HCT116 (cell line): ENCODE results near the gene POLR2J. TPM values are rescaled to one million over a fixed set of nuclear protein-coding genes. Genes with fewer than 3 reads are reported as not detected.

Experiments
- ATAC-seq: fragments of 200-7000 bp; cut with Tn5 transposase; 2 replicates; pipeline ENCODE4 v1.9.1; 2020; ENCODE audit warnings: mild to moderate bottlenecking, moderate library complexity
- BruUV-seq: library from RNA; stranded (reverse); fragments of 400-500 nt; replicated peaks from 2 replicates; lab custom pipeline; 2021; lab: Mats Ljungman, UMichigan
- CTCF ChIA-PET: fragments of 300-600 bp; sonication (Branson Sonifier 250); formaldehyde crosslinking; loops from one replicate; lab custom pipeline; 2021; ENCODE audit warnings: antibody characterized with exemption; lab: Charles Lee
- POLR2A ChIA-PET: fragments of 300-600, 350-600 bp; sonication (Branson Sonifier 250); formaldehyde crosslinking; loops from one replicate; lab custom pipeline; 2021; ENCODE audit warnings: antibody characterized with exemption; lab: Charles Lee
- RAD21 ChIA-PET, 2 experiments: fragments of 300-600 bp; sonication (Branson Sonifier 250); formaldehyde crosslinking; loops; one replicate each; lab custom pipeline; 2023; ENCODE audit warnings: low total read pairs in 2 of 2; ENCODE audit not compliant: uncharacterized antibody in 2 of 2, unreplicated experiment in 2 of 2, low non-redundant PET in 1 of 2; lab: Charles Lee
- DNase-seq: peaks from one replicate; pipeline ENCODE4 v3.0.0-alpha.2; 2010; ENCODE audit warnings: low read depth, low spot score
- H2AFZ ChIP-seq: fragments of 200-600 bp; shearing (Covaris generic), sonication (generic); 2 replicates; pipeline ENCODE4 v1.6.1; 2017; ENCODE audit warnings: low read depth, mixed run types, mixed read lengths, antibody characterized with exemption, low read length; ENCODE audit not compliant: poor library complexity, severe bottlenecking
- H3K27ac ChIP-seq: 2 replicates; pipeline ENCODE4 v1.5.1; 2012; ENCODE audit warnings: low read depth, low read length
- H3K27me3 ChIP-seq: fragments of 200-600 bp; sonication (generic); 2 replicates; pipeline ENCODE4 v1.6.1; 2016; ENCODE audit warnings: mixed run types, low read length, mixed read lengths; ENCODE audit not compliant: insufficient read depth
- H3K36me3 ChIP-seq, 2 experiments: fragments of 200-500 bp in 1 of 2; fragments of 200-600 bp in 1 of 2; sonication (Bioruptor generic) in 1 of 2; sonication (generic) in 1 of 2; 2 replicates each; pipeline versions ENCODE4 v1.5.1 to v1.6.1; 2014 to 2016; ENCODE audit warnings: low read length in 2 of 2, inconsistent platforms in 1 of 2, mixed read lengths in 1 of 2, mixed run types in 1 of 2; ENCODE audit not compliant: insufficient read depth in 2 of 2, control insufficient read depth in 1 of 2
- H3K4me1 ChIP-seq, 2 experiments: fragments of 200-600 bp in 1 of 2; sonication (generic) in 1 of 2; 2 replicates each; pipeline versions ENCODE4 v1.5.1 to v1.6.1; 2012 to 2017; ENCODE audit warnings: low read length in 2 of 2, inconsistent platforms in 1 of 2, mild to moderate bottlenecking in 1 of 2, mixed read lengths in 1 of 2, mixed run types in 1 of 2, moderate library complexity in 1 of 2; ENCODE audit not compliant: insufficient read depth in 2 of 2, control insufficient read depth in 1 of 2
- H3K4me2 ChIP-seq: fragments of 200-600 bp; sonication (generic); 2 replicates; pipeline ENCODE4 v1.6.1; 2017; ENCODE audit warnings: mixed run types, low read length, mixed read lengths
- H3K4me3 ChIP-seq, 2 experiments: fragments of 200-600 bp in 1 of 2; sonication (generic) in 1 of 2; replicated peaks in 1 of 2; 2 replicates each; pipeline ENCODE4 v1.5.1; 2011 to 2016; ENCODE audit warnings: low read length in 2 of 2, control low read depth in 1 of 2, low read depth in 1 of 2, mild to moderate bottlenecking in 1 of 2, mixed read lengths in 1 of 2, mixed run types in 1 of 2
- H3K79me2 ChIP-seq: fragments of 200-600 bp; sonication (generic); 2 replicates; pipeline ENCODE4 v1.6.1; 2017; ENCODE audit warnings: mild to moderate bottlenecking, mixed run types, low read length, moderate library complexity, mixed read lengths; ENCODE audit not compliant: insufficient read depth
- H3K9ac ChIP-seq: fragments of 200-600 bp; sonication (generic); 2 replicates; pipeline ENCODE4 v1.6.1; 2016; ENCODE audit warnings: low read length, mixed read lengths
- H3K9me2 ChIP-seq: fragments of 200-600 bp; sonication (generic), shearing (Covaris generic); 2 replicates; pipeline ENCODE4 v1.6.1; 2017; ENCODE audit warnings: mixed run types, mild to moderate bottlenecking, moderate library complexity; ENCODE audit not compliant: insufficient read depth
- H3K9me3 ChIP-seq, 2 experiments: fragments of 200-500 bp in 1 of 2; fragments of 200-600 bp in 1 of 2; sonication (Bioruptor generic) in 1 of 2; sonication (generic) in 1 of 2; 2 replicates each; pipeline ENCODE4 v1.6.1; 2014 to 2017; ENCODE audit warnings: low read length in 2 of 2, mixed read lengths in 2 of 2, inconsistent platforms in 1 of 2, low read depth in 1 of 2, mild to moderate bottlenecking in 1 of 2, mixed run types in 1 of 2, moderate library complexity in 1 of 2; ENCODE audit not compliant: control insufficient read depth in 1 of 2, insufficient read depth in 1 of 2
- H4K20me1 ChIP-seq: fragments of 200-600 bp; sonication (generic), shearing (Covaris generic); 2 replicates; pipeline ENCODE4 v1.6.1; 2017; ENCODE audit warnings: mixed run types, mild to moderate bottlenecking, moderate library complexity; ENCODE audit not compliant: insufficient read depth
- ATF3 ChIP-seq: IDR thresholded peaks from 2 replicates; pipeline ENCODE4 v1.6.1; 2012
- CBX3 ChIP-seq: IDR thresholded peaks from 2 replicates; pipeline ENCODE4 v1.6.1; 2012; ENCODE audit warnings: low read depth
- CEBPB ChIP-seq: IDR thresholded peaks from 2 replicates; pipeline ENCODE4 v1.6.1; 2012; ENCODE audit warnings: low read depth
- EGR1 ChIP-seq: IDR thresholded peaks from 2 replicates; pipeline ENCODE4 v1.6.1; 2012; ENCODE audit warnings: low read depth
- ELF1 ChIP-seq: IDR thresholded peaks from 2 replicates; pipeline ENCODE4 v1.6.1; 2012; ENCODE audit warnings: low read depth, borderline replicate concordance
- EZH2 ChIP-seq: fragments of 200-600 bp; sonication (generic); IDR thresholded peaks from 2 replicates; pipeline ENCODE4 v1.6.1; 2017; ENCODE audit warnings: antibody characterized with exemption, mixed run types
- EZH2phosphoT487 ChIP-seq: fragments of 200-600 bp; IDR thresholded peaks from 2 replicates; pipeline ENCODE4 v1.6.1; 2018; ENCODE audit warnings: antibody characterized with exemption, borderline replicate concordance
- FOSL1 ChIP-seq: IDR thresholded peaks from 2 replicates; pipeline ENCODE4 v1.6.1; 2012; ENCODE audit warnings: low read depth
- JUND ChIP-seq: IDR thresholded peaks from 2 replicates; pipeline ENCODE4 v1.6.1; 2012
- POLR2A ChIP-seq: IDR thresholded peaks from 2 replicates; pipeline ENCODE4 v1.7.0; 2011; ENCODE audit warnings: borderline replicate concordance; ENCODE audit not compliant: insufficient read depth, insufficient read length; ENCODE audit errors: extremely low read depth
- POLR2AphosphoS5 ChIP-seq: IDR thresholded peaks from 2 replicates; pipeline ENCODE4 v1.6.1; 2011; ENCODE audit warnings: mild to moderate bottlenecking, low read depth, low read length, moderate library complexity
- RAD21 ChIP-seq: IDR thresholded peaks from 2 replicates; pipeline ENCODE4 v1.6.1; 2012; ENCODE audit warnings: low read depth, mild to moderate bottlenecking
- REST ChIP-seq: IDR thresholded peaks from 2 replicates; pipeline ENCODE4 v1.6.1; 2012; ENCODE audit warnings: low read depth
- SP1 ChIP-seq: IDR thresholded peaks from 2 replicates; pipeline ENCODE4 v1.6.1; 2012; ENCODE audit warnings: low read depth
- SRF ChIP-seq: IDR thresholded peaks from 2 replicates; pipeline ENCODE4 v1.6.1; 2012; ENCODE audit warnings: low read depth
- TCF7L2 ChIP-seq: IDR thresholded peaks from 2 replicates; pipeline ENCODE4 v1.7.0; 2011; ENCODE audit warnings: borderline replicate concordance, inconsistent platforms; ENCODE audit not compliant: insufficient read depth, insufficient read length; ENCODE audit errors: extremely low read depth
- YY1 ChIP-seq: IDR thresholded peaks from 2 replicates; pipeline ENCODE4 v1.6.1; 2011; ENCODE audit warnings: low read length, low read depth, moderate library complexity, mild to moderate bottlenecking; ENCODE audit not compliant: insufficient replicate concordance; ENCODE audit errors: extremely low read depth
- ZFX ChIP-seq: fragments of 450-650 bp; IDR thresholded peaks from 2 replicates; pipeline ENCODE4 v1.6.1; 2017
- ZNF274 ChIP-seq: fragments of 200-500 bp; sonication (Bioruptor generic); IDR thresholded peaks from 2 replicates; pipeline ENCODE4 v1.6.1; 2014; ENCODE audit warnings: mild to moderate bottlenecking, low read depth, low read length, inconsistent platforms
- intact Hi-C: fragments of 100-400 bp; cut with micrococcal nuclease; formaldehyde crosslinking; loops from 2 replicates; pipeline ENCODE4 v1.10.0; 2022
- total RNA-seq: library from RNA; stranded (reverse); gene quantifications from one replicate; pipeline ENCODE4 v1.2.1, GENCODE V29; 2021; ENCODE audit not compliant: unreplicated experiment
- TF ChIP-seq, protein P1 (sequence below), 3 experiments: fragments of 200-600 bp in 1 of 3; sonication (generic) in 1 of 3; IDR thresholded peaks in 2 of 3; conservative IDR thresholded peaks in 1 of 3; 2 replicates each; pipeline ENCODE4 v1.5.1; 2012 to 2017; ENCODE audit warnings: low read depth in 2 of 3, low read length in 2 of 3, antibody characterized with exemption in 1 of 3, borderline replicate concordance in 1 of 3, control low read depth in 1 of 3, mild to moderate bottlenecking in 1 of 3, mixed read lengths in 1 of 3, mixed run types in 1 of 3, moderate library complexity in 1 of 3; ENCODE audit not compliant: insufficient read depth in 1 of 3
- TF ChIP-seq, protein P2 (sequence below): IDR thresholded peaks from 2 replicates; pipeline ENCODE4 v1.6.1; 2012

POLR2J gene
- total RNA-seq, 1 experiment from 2014 or later = 54.9 TPM

DNA sequence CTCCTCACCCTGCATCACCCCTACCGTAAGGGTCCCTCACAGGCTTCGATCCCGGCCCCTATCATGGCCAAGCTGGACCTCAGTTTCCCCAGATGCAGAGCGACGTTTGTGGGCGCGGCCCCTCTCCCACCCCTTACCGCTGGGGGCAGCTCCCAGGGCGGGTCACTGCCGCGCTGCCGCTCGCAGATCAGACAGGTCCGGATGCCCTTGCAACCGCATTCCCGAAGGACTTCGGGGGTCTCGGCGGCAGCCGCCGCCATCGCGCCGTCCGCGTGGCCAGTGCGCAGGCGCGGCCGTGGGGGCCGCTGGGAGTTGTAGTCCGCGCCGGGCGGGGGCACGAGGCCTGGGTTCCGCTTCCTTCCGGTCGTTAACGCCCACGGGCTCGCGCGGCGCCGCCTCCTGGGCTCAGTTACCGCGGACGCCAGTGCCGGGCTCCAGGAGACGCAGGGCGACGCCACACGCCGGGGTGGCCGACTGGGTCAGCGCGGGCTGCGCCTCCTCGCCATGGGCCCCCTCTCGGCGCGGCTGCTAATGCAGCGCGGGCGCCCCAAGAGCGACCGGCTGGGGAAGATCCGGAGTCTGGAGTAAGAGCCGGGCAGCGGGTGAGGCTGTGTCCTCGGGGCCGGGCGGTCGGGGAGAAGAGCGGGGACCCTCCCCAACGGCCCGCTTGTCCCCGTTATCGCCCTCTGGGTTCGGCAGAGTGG, 14.0 kb downstream of the POLR2J start, which contains the start of the genes ALKBH4 and LRWD1:
ALKBH4 (minus strand) TSS at position 287 of the 704 bp plus-strand sequence; CDS start at position 260, 27 bp downstream.
LRWD1 (plus strand) TSS at position 408 of the 704 bp plus-strand sequence; CDS start at position 505, 97 bp downstream.
- Histone ChIP-seq H3K4me1 (peaks cover 5 to 17% of the 10 kb centered on the region in 2 experiments; a peak in 2 of 4 replicates), H3K4me2 (peak within 1 kb of the TSS; percentile 84), H3K36me3 (no peaks in the 10 kb centered on the region; a peak in 1 of 4 replicates), H3K4me3 (peak within 1 kb of the TSS; percentile 93 to 99), H4K20me1 (no peaks in the 10 kb centered on the region), H3K27me3 (no peaks in the 10 kb centered on the region), H2AFZ (no peak within 1 kb of the TSS), H3K27ac (peak within 1 kb of the TSS; percentile 75), H3K9ac (peak within 1 kb of the TSS; percentile 89), H3K9me2 (no peaks in the 10 kb centered on the region), H3K79me2 (peaks cover 40% of the 10 kb centered on the region), H3K9me3 (no peaks in the 10 kb centered on the region)
- ATAC-seq (peak; percentile 92), DNase-seq (peak; percentile 76)
- no TSS peak for BruUV-seq
- POLR2A ChIA-PET = no interaction called here
- RAD21 ChIA-PET = no interaction called here
- intact Hi-C loops = loop anchor here (2.0 kb wide), 1 partner anchor 56 kb away; no protein-coding TSS in a partner anchor
- CTCF ChIA-PET = no interaction called here
- TF ChIP-seq SP1 (no peak), JUND (no peak), CEBPB (no peak), REST (no peak), YY1 (peak; percentile 89), EZH2phosphoT487 (no peak), CBX3 (no peak), POLR2AphosphoS5 (peak; percentile 95), SRF (no peak), FOSL1 (no peak), ZFX (peak; percentile 40; the same call in 1 of the 2 replicates), TCF7L2 (no peak), POLR2A (peak; percentile 90), ATF3 (no peak), EGR1 (peak; percentile 98), ELF1 (no peak; the same call in 1 of the 2 replicates), EZH2 (no peak), RAD21 (peak; percentile 17; the same call in 1 of the 2 replicates), ZNF274 (no peak)
- TF ChIP-seq, protein P1, sequence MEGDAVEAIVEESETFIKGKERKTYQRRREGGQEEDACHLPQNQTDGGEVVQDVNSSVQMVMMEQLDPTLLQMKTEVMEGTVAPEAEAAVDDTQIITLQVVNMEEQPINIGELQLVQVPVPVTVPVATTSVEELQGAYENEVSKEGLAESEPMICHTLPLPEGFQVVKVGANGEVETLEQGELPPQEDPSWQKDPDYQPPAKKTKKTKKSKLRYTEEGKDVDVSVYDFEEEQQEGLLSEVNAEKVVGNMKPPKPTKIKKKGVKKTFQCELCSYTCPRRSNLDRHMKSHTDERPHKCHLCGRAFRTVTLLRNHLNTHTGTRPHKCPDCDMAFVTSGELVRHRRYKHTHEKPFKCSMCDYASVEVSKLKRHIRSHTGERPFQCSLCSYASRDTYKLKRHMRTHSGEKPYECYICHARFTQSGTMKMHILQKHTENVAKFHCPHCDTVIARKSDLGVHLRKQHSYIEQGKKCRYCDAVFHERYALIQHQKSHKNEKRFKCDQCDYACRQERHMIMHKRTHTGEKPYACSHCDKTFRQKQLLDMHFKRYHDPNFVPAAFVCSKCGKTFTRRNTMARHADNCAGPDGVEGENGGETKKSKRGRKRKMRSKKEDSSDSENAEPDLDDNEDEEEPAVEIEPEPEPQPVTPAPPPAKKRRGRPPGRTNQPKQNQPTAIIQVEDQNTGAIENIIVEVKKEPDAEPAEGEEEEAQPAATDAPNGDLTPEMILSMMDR (IDR thresholded peaks at IDR 0.05 in 2 of 3, conservative IDR thresholded peaks at IDR 0.05 in 1 of 3; ENCODE audit: borderline replicate concordance in 1 of 3, insufficient read depth in 1 of 3, low read depth in 2 of 3, low read length in 2 of 3) = 0 out of 6 replicates have a peak, but pooled peaks of 1 of the 3 experiments have one; percentile 12
- TF ChIP-seq, protein P2, sequence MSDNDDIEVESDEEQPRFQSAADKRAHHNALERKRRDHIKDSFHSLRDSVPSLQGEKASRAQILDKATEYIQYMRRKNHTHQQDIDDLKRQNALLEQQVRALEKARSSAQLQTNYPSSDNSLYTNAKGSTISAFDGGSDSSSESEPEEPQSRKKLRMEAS = peak; percentile 95
